ENCODE measurements around the gene C1orf21.

The C1orf21 gene

DNA sequence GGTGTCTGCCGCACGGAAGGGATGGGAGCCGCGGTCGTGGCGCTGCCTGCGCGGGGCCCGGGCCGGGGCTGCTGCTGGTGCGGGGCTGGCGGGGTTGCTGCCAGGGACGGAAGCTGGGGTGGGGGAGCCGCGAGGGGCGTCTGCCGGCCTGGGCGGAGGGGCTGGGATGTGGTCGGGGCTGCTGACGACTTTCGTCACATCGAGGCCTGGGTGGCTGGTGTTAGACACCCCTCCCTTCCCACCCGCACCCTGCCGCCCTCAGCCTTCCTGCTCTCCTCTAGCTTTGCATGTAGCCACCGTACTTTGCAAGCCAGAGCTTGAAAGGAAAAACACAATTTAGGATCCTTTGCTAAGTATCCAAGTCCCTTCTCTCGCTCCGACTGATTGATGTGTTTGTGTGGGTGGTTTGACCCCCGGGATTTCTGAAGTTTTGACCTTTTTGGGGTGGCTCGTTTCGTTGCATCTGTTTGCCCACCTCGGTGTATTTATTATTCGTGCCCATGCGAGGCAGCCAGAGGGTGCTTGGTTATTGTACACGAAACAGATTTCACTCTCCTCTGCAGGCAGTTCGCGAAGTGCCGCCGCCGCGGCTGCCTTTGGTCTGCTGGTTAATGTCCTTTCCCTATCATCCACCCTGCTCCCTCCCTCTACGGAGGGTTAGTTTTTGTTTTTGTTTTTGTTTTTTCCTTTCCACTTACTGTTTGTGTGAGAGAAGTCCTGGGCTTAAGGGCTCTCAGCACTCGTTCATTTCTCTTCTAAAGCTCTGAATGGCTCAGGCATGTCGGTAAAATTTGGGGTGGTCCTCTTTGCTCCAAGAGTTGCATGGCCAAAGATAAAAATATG, 868 bp downstream of the C1orf21 start:
- no peak for TF ChIP-seq CTCF (IDR thresholded peaks at IDR 0.05)

GRCh38 chr1:184388319-184388889, 1.6 kb downstream of the C1orf21 start:
- no peak for TF ChIP-seq CTCF (IDR thresholded peaks at IDR 0.05)

DNA sequence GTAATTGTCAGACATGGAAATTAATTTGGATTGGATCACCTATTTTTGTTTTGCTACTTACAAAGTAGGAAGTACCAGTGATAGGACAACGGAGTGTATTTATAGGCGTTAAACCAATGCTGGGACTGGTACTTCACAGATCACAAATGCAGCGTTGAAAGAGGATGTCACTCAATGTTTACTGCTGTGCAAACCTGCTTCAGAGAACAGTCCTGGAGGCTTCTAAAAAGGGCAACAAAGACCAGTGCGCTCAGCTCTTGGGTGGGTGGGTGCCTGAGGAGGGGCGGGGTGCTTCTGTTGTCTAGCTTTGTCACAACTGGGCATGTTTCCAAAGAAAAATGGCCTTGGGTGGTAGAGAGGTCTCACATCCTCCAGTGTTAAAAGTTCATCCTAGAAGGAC, 2.1 kb downstream of the C1orf21 start:
- no peak for TF ChIP-seq CTCF (IDR thresholded peaks at IDR 0.05)

DNA sequence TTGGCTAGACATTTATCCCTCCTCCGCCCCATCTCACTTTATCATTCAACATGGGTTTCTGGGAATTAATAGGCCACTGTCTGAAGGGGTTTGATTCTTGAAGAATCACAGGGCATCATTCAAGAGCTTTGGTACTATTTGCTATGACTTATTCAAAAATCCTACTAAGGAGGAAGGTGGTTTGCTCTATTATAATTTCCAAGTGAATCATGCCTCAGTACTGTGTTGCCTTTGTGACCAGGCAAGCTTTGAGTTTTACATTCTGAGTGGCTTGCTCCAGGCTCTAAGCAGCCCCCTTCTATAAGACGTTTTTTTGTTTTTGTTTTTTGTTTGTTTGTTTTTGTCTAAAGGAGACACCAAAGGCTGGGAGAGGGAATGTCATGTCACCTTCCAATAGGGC, 2.6 kb downstream of the C1orf21 start:
- no peak for TF ChIP-seq CTCF (IDR thresholded peaks at IDR 0.05)

DNA sequence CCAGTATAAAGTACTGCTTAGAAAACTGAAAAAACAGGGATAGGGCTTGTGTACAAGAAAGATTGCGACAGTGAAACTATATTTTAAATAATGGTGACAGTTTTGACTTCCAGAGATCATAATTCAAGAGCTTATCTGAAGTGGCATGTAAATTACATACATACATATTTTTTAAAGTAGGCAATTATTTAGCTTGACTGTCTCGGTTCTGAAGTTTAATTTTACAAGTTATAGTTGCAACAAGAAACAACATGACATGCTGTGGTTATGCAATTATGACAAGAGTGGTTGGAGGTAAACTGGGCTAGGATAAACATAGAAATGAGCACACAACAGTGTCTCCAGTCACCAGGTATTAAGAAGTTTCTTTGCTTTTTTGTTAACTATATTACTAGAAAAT, 4.1 kb downstream of the C1orf21 start:
- TF ChIP-seq CTCF (IDR thresholded peaks at IDR 0.05) = no peak

DNA sequence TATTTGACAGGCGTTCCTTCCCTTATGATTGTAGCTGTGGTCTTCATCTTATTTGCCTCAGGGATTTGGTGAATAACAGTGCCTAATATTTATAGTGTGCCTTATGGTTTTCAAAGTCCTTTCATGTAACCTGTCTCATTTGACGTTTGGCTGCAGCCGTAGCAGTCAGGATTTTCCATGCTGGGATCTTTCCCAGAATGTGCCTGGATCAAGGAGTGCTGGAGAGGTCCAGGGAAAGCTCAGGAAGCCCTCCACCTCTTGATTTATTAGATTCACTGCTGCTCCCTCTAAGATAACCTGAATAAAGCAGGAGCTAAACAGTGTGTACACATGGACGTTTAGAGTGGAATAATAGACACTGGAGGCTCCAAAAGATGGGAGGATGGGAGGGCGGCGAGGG, 5.2 kb downstream of the C1orf21 start:
- no peak for TF ChIP-seq CTCF (IDR thresholded peaks at IDR 0.05)

DNA sequence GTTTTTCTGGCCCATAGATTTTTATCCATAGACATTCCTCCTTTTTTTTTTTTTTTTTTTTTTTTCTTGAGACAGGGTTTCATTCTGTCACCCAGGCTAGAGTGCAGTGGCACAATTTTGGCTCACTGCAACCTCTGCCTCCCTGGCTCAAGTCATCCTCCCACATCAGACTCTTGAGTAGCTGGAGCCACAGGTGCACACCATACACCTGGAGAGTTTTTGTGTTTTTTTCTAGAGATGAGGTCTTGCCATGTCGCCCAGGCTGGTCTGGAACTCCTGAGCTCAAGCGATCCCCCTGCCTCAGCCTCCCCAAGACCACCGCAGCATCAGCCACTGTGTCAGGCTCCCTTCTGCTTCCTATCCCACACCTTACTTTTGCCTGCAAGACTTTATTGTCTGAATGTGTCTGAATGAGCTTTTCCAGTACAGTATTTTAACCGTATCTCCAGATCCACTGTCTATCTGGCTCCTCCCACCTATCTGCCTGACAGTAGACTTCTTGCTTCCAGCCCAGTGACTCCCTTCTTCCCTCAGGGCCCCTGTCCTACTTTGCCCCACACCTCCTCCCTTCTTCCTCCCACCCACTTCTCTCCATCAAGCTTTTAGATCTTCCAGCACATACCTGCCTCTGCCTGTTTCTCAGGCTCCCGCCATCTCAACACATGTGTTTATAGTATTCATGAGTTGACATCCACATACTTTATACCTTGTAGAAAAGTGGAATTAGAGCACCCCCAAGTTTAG, 6.1 kb downstream of the C1orf21 start:
- TF ChIP-seq CTCF (IDR thresholded peaks at IDR 0.05) = no peak
